Measurements from ENCODE around the gene TPCN1. TPM values are rescaled to one million over a fixed set of nuclear protein-coding genes. Genes with fewer than 3 reads are reported as not detected.

The TPCN1 gene
- total and polyA plus RNA-seq, 2 of the 8 experiments (the other 6 are each of a cell fraction or from before 2014, with no cell fraction given): 14.9 to 21.4 TPM

DNA sequence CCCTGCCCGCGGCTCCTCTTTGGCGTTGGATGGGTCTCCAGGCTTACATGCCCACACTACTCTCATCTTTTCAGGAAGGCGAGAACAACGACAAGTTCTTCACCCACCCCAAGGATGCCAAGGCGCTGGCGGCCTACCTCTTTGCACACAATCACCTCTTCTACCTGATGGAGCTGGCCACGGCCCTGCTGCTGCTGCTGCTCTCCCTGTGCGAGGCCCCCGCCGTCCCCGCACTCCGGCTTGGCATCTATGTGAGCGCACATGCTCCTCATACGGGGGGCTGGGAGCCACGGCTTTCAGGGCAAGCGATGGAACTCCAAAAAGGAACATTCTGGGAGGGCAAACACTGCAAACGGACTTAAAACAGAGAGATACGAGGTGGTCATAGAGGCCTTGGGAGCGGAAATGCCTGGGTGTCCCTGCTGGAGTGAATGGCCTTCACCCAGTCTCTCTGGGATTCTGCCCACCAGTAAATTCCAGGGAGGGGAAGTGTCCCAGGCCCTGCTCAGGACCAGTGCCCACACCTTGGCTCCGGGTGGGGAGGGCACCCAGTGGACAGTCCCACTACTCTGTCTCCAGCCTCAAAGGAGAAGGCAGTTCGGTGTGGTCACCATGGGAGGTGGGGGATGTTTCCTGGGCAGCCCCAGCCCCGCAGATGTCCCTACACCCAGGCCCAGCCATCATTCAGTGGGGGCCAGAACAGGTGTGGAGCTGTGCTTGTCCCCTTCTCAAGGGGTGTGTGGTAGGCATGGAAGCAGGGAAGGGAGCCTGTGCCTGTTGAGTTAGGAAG, 45.0 kb downstream of the TPCN1 start:
- Histone ChIP-seq H4K91ac (replicated peaks; ENCODE audit: insufficient read length, low read length) (no peak overlapping the region), H3K36me3 (ENCODE audit: control insufficient read depth in 2 of 4, insufficient read depth in 4 of 4, low read length in 3 of 4) (no peaks in the 10 kb centered on the region; a peak in 1 of 8 replicates), H3K79me1 (ENCODE audit: low read depth, low read length) (no peaks in the 10 kb centered on the region), H3K27ac (ENCODE audit: low read depth, low read length) (no peak overlapping the region), H3K56ac (replicated peaks; ENCODE audit: insufficient read length, low read depth, low read length) (no peak overlapping the region), H2AK5ac (ENCODE audit: low read depth, low read length) (no peak overlapping the region), H2BK5ac (ENCODE audit: low read depth, low read length) (no peak overlapping the region), H3K79me2 (ENCODE audit: control insufficient read depth in 1 of 2, insufficient read depth in 2 of 2, low read length in 2 of 2) (no peaks in the 10 kb centered on the region), H3K23ac (ENCODE audit: insufficient read length) (no peak overlapping the region), H3K27me3 (replicated peaks in 1 of 4; ENCODE audit: control insufficient read depth in 3 of 4, extremely low read depth in 1 of 4, insufficient read depth in 3 of 4, low read length in 3 of 4) (no peaks in the 10 kb centered on the region), H2BK120ac (replicated peaks; ENCODE audit: low read depth, low read length) (no peak overlapping the region), H3K9me3 (ENCODE audit: insufficient read depth in 2 of 2, low read depth in 1 of 2, low read length in 1 of 2) (no peaks in the 10 kb centered on the region), H3K4ac (replicated peaks; ENCODE audit: insufficient read length, low read depth, low read length) (no peak overlapping the region), H4K5ac (ENCODE audit: insufficient read length, low read depth, low read length) (no peak overlapping the region), H4K8ac (ENCODE audit: extremely low read depth, insufficient read depth, low read length) (no peak overlapping the region), H3K4me3 (ENCODE audit: extremely low read depth in 1 of 4, insufficient read depth in 2 of 4, low read depth in 3 of 4, low read length in 4 of 4) (no peak overlapping the region), H2BK12ac (ENCODE audit: low read depth, low read length) (no peak overlapping the region), H2BK15ac (ENCODE audit: low read length) (no peak overlapping the region), H3K14ac (ENCODE audit: insufficient read length) (no peak overlapping the region), H3K23me2 (ENCODE audit: low read depth, low read length) (no peaks in the 10 kb centered on the region), H3K9ac (replicated peaks in 1 of 4; ENCODE audit: extremely low read depth in 1 of 4, low read depth in 3 of 4, low read length in 3 of 4) (no peak overlapping the region; a peak in 2 of 7 replicates), H2BK20ac (ENCODE audit: low read length) (no peak overlapping the region), H3K4me1 (replicated peaks in 1 of 4; ENCODE audit: control insufficient read depth in 3 of 4, insufficient read depth in 4 of 4, low read length in 3 of 4) (no peaks in the 10 kb centered on the region), H3K4me2 (ENCODE audit: insufficient read depth in 1 of 2, low read depth in 2 of 2, low read length in 2 of 2) (no peak overlapping the region), H4K20me1 (replicated peaks in 1 of 2; ENCODE audit: control insufficient read depth in 1 of 2, insufficient read depth in 2 of 2, low read length in 2 of 2) (peaks cover 0 to 4% of the 10 kb centered on the region in 2 experiments), H2AFZ (ENCODE audit: low read length) (no peak overlapping the region), H3K18ac (ENCODE audit: extremely low read depth, low read length) (no peak overlapping the region)
- TF ChIP-seq, protein P1, sequence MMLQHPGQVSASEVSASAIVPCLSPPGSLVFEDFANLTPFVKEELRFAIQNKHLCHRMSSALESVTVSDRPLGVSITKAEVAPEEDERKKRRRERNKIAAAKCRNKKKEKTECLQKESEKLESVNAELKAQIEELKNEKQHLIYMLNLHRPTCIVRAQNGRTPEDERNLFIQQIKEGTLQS (IDR thresholded peaks at IDR 0.05; ENCODE audit: insufficient read depth, low read depth, low read length): no peak
- no peak for TF ChIP-seq EGR1 (IDR thresholded peaks at IDR 0.05; ENCODE audit: borderline replicate concordance, low read depth, low read length)
- TF ChIP-seq BRCA1 (IDR thresholded peaks at IDR 0.05; ENCODE audit: low read depth, low read length): no peak
- no peak for TF ChIP-seq KDM5A (IDR thresholded peaks at IDR 0.05; ENCODE audit: low read length)
- TF ChIP-seq HDAC6 (IDR thresholded peaks at IDR 0.05; ENCODE audit: low read depth, low read length): no peak
- no peak for TF ChIP-seq SP1 (IDR thresholded peaks at IDR 0.05; ENCODE audit: low read depth, low read length)
- TF ChIP-seq POU5F1 (IDR thresholded peaks at IDR 0.05; ENCODE audit: low read depth, low read length): no peak
- no peak for TF ChIP-seq CBX5 (IDR thresholded peaks at IDR 0.05; ENCODE audit: low read depth, low read length)
- TF ChIP-seq CHD2 (IDR thresholded peaks at IDR 0.05; ENCODE audit: low read length): no peak
- TF ChIP-seq POLR2AphosphoS5 (IDR thresholded peaks at IDR 0.05; ENCODE audit: low read depth, low read length): no peak
- 90% methylated on average over 23 of the region's 23 CpGs; no CpG with 5 or more reads in 1 of the 2 experiments for WGBS, 2 experiments (ENCODE audit: extremely low coverage in 1 of 2, insufficient coverage in 1 of 2, insufficient read length in 1 of 2, insufficient replicate concordance in 2 of 2, low coverage in 1 of 2, low lambda C conversion rate in 2 of 2, missing lambda C conversion rate in 1 of 2)
- FAIRE-seq (no peak), DNase-seq (ENCODE audit: low read depth in 1 of 2, low spot score in 2 of 2) (no peak)
- ChIA-PET CTCF (ENCODE audit: partially characterized antibody) (interaction anchor here (1.3 kb wide), 1 partner anchor 135 kb away, joined by 3 read pairs; no protein-coding TSS in a partner anchor), POLR2A (ENCODE audit: partially characterized antibody) (interaction anchor here (1.8 kb wide), 1 partner anchor 8 kb away, joined by 4 read pairs; no protein-coding TSS in a partner anchor)

Data from H1 (cell line).